ENCODE measurements around the gene FHOD3. TPM values are rescaled to one million over a fixed set of nuclear protein-coding genes. Genes with fewer than 3 reads are reported as not detected.

Gene FHOD3
- total and polyA plus RNA-seq, 2 of the 4 experiments (the other 2 are of a cell fraction) = 14.6 to 16.0 TPM

- BruUV-seq (replicated peaks) = no TSS peak
- H2BK15ac ChIP-seq (ENCODE audit: low read depth, low read length) = no peak overlapping the region
- peaks cover 22% of the 10 kb centered on the region for H3K36me3 ChIP-seq (ENCODE audit: control insufficient read depth, insufficient read depth, low read length)
- H2BK20ac ChIP-seq (ENCODE audit: low read depth, low read length) = no peak overlapping the region
- intact Hi-C loops (cut with micrococcal nuclease) = no loop called here
- no peak overlapping the region for H3K14ac ChIP-seq (replicated peaks; ENCODE audit: low read depth, low read length)
- ATAC-seq (ENCODE audit: low read depth) = no peak
- no peak overlapping the region for H4K5ac ChIP-seq (ENCODE audit: low read depth, low read length)
- dilution Hi-C loops (cut with HindIII; ENCODE audit: low sequenced_read_pairs, unreplicated experiment) = no loop called here
- no peak for DNase-seq
- no peaks in the 10 kb centered on the region; the same call in 1 of the 2 replicates for H3K9me1 ChIP-seq (ENCODE audit: insufficient read depth, low read length)
- no peak overlapping the region for H2BK5ac ChIP-seq (ENCODE audit: low read depth, low read length, poor library complexity, severe bottlenecking)
- CTCF ChIA-PET = no interaction called here
- H3K9ac ChIP-seq (ENCODE audit: low read depth, low read length) = no peak overlapping the region
- H2AK5ac ChIP-seq (ENCODE audit: low read depth, low read length) = no peak overlapping the region
- no peak overlapping the region for H2AK9ac ChIP-seq (replicated peaks; ENCODE audit: low read depth, low read length, poor library complexity)
- no peak overlapping the region for H2AFZ ChIP-seq (replicated peaks; ENCODE audit: low read length, poor library complexity)
- no peaks in the 10 kb centered on the region for H3K9me3 ChIP-seq (ENCODE audit: control insufficient read depth, insufficient read depth, low read length)
- no peak overlapping the region for H3K4me2 ChIP-seq (ENCODE audit: low read depth, low read length)
- H3K18ac ChIP-seq (ENCODE audit: low read depth, low read length) = no peak overlapping the region
- no peak overlapping the region for H3K4me3 ChIP-seq (ENCODE audit: insufficient read depth, low read depth, low read length)
- TF ChIP-seq BHLHE40 (IDR thresholded peaks at IDR 0.05; ENCODE audit: low read depth, low read length) (no peak), MXI1 (IDR thresholded peaks at IDR 0.05; ENCODE audit: borderline replicate concordance, low read depth, low read length) (no peak), ELK1 (IDR thresholded peaks at IDR 0.05; ENCODE audit: borderline replicate concordance, low read depth, low read length) (no peak), MAFK (IDR thresholded peaks at IDR 0.05; ENCODE audit: low read depth, low read length) (no peak), RAD21 (IDR thresholded peaks at IDR 0.05; ENCODE audit: low read length) (no peak), POLR2A (IDR thresholded peaks at IDR 0.05; ENCODE audit: low read depth, low read length) (no peak), MAZ (IDR thresholded peaks at IDR 0.05; ENCODE audit: borderline replicate concordance, low read depth, low read length) (no peak), NFE2L2 (IDR thresholded peaks at IDR 0.05; ENCODE audit: low read depth, low read length) (no peak), RCOR1 (IDR thresholded peaks at IDR 0.05; ENCODE audit: insufficient replicate concordance, low read length) (no peak)
- H3K27me3 ChIP-seq (ENCODE audit: control insufficient read depth, insufficient read depth, low read length) = no peaks in the 10 kb centered on the region
- H2BK120ac ChIP-seq (ENCODE audit: low read depth, low read length) = no peak overlapping the region
- no CpG with 5 or more reads among the region's 4 CpGs for WGBS, 2 experiments (ENCODE audit: extremely low coverage in 2 of 2, insufficient read length in 1 of 2)
- no peak overlapping the region for H3K56ac ChIP-seq (ENCODE audit: extremely low read depth, insufficient read depth, low read length)
- POLR2A ChIA-PET (ENCODE audit: unreplicated experiment) = no interaction called here
- H4K20me1 ChIP-seq (ENCODE audit: insufficient read depth, low read length) = no peaks in the 10 kb centered on the region
- no peak overlapping the region for H3K23ac ChIP-seq (ENCODE audit: low read depth, low read length)
- H4K8ac ChIP-seq (ENCODE audit: low read depth in 2 of 2, low read length in 2 of 2) = no peak overlapping the region
- H3K79me1 ChIP-seq (ENCODE audit: low read depth in 1 of 2, low read length in 2 of 2) = no peaks in the 10 kb centered on the region
- in situ Hi-C loops (cut with MboI; ENCODE audit: low sequenced_read_pairs) = no loop called here
- no peaks in the 10 kb centered on the region for H3K4me1 ChIP-seq (ENCODE audit: control insufficient read depth, insufficient read depth, low read length)
- H3K27ac ChIP-seq (ENCODE audit: insufficient read depth, low read length) = no peak overlapping the region
- H4K91ac ChIP-seq (ENCODE audit: insufficient read depth, low read depth, low read length) = no peak overlapping the region
- H3K4ac ChIP-seq (ENCODE audit: low read depth, low read length) = no peak overlapping the region
Observed at GRCh38 chr18:36792634-36793283, 495.2 kb downstream of the FHOD3 start.

All from IMR-90 (cell line).